ENCODE results near the gene ZDHHC4.
A peak's percentile ranks its signal among the peaks of the same experiment; 100 is the strongest.
"Not testable (repeated sequence)": the region's sequence is repeated elsewhere in the genome, so short reads cannot be mapped to it uniquely, and the experiment has no call there.

ZDHHC4 gene

DNA sequence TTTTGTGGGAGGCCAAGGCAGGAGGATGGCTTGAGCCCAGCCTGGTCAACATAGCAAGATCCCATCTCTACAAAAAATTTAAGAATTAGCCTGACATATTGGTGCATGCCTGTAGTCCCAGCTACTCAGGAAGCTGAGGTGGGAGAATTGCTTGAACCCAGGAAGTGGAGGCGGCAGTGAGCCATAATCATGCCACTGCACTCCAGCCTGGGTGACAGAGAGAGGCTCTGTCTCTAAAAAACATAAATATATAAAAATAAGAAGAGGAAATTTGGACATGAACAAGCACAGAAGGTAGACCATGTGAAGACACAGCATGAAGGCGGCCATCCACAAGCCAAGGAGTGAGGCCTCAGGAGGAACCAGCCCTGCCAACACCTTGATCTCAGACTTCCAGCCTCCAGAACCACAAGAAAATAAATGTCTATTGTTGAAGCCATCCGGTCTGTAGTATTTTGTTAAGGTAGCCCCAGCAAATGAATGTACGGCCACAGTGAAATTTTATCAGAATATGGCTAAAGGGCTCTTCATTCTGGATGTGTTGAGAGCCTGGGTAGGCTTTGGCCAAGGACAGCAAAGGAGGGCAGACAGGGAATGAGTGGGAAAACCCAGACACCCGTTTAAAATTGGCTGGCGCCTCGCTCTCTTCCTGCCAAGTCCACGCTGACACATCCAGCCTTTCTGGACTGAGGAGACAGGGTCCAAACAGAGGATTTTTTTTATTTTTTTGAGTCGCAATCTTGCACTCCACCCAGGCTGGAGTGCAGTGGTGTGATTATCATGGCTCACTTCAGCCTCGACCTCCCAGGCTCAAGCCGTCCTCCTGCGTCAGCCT is 13.1 kb upstream of the ZDHHC4 start:
- DNase-seq, result no peak

DNA sequence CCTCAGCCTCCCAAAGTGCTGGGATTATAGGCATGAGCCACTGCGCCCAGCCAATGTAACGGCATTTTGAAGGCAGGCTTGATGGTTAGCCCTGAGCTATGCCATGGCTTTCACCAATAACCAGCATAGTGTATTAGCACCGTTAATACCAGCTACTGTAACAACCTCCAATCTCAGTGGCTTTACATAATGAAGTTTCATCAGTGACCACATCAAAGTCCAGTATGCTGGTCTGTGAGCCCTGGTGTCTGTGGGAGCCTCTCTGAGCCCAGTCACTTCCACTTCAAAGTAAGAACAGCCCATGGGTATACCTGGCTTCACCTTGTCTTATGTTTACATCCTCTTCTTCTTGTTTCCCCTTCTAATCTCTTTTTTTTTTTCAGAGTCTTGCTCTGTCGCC is 11.6 kb upstream of the ZDHHC4 start:
- DNase-seq, result no peak

DNA sequence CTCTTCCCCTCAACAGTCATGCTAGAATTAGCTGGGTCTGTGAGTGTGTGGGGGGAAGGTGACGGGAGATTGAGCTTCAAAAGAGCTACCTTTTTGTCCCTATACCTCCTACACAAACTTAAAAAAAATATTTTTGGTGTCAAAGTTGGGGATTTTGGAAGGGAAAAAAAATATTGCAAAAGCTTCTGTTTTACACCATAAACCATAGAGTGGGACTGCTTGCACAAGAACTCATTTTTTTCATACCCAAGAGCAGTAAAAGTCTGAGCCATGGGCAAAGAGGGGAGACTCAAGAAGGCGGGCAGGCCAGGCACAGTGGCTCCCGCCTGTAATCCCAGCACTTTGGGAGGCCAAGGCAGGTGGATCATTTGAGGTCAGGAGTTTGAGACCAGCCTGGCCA is 9.4 kb upstream of the ZDHHC4 start:
- no peak for DNase-seq

DNA sequence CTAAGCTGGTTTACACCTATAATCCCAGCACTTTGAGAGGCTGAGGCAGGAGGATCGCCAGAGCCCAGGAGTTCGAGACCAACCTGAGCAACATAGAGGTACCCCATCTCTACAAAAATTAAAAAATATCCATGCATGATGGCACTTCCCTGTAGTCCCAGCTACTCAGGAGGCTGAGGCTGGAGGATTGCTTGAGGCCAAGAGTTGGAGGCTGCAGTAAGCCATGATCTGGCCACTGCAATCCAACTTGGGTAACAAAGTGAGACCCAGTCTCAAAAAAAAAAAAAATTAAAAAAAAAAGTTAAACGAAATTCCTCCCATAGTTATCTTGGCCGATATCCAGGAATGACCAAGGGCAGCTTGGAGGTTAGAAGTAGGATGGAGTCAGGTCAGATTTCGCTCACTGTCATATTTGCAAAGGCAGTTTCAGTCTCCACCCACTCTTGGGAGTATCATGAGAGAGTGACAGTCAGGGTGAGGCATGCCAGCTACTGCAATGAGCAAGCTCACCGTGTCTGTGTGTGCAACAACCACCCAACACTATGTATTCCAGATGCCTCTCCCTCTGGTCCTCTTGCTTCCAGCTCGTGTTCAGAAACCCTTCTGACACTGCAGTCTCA is 6.0 kb upstream of the ZDHHC4 start:
- no peak for DNase-seq

DNA sequence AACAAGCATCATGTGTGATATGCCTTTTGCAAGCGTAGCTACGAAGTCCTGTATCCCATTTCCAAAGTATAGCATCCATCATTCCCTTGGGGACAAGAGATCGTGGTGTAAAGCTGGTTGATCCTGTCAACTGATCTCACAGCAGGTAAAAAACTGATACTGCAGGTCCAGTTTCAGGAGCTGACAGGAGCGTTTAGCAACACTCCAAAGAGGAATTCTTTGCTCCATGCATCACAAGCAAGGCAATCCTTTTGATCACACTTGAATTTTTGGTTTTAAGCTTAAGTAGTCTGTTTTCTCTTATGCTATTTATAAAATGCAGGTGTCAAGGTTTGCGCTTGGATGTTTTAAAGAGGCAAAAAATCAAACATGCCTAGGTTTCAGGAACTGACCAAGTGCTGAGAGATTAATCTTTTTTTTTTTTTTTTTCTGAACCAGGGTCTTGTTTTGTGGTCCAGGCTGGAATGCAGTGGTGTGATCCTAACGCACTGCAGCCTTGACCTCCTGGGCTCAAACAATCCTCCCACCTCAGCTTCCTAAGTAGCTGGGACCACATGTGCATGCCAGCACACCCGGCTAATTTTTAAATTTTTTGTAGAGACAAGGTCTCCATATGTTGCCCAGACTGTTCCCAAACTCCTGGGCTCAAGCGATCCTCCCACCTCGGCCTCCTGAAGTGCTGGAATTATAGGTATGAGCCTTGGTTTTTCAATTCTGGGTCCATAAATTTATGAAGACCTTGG is 1.8 kb upstream of the ZDHHC4 start:
- DNase-seq, result no peak

DNA sequence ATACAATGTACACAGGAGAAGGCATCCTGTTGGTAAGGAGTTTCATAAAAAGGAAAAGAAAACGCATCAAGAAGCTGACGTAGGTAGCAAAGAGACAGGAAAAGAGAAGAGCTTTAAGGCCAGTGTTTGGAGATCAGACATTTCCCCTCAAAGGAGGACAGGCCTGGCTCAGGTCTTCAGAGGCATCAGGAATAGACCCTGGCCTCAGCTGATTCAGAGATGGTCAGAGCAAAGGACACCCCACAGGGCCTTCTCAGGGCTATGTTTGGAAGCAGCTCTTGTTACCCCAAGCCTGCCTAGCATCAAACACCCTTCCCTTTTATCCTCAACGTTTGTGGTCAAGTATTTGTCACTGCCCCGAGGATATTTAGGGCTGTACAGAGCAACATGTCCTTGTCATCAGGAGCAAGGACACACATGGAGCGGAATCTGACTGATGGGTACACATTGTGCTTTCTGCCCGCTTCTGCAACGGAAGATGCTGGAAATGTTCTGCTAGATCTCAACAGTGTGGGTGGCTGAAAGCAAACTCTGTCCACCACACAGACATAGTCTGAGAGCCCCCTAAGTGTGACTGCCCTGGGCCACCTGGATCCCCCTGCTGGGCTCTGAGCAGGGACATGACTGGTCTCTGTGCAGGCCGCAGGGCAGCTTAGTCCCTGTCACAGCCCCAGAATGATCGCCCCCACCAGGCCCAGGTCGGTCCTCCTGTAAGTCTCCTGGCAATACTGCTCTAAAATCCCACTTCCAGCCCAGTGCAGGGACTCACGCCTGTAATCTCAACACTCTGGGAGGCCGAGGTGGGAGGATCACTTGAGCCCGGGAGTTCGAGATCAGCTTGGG is 1.0 kb upstream of the ZDHHC4 start:
- no peak for DNase-seq

DNA sequence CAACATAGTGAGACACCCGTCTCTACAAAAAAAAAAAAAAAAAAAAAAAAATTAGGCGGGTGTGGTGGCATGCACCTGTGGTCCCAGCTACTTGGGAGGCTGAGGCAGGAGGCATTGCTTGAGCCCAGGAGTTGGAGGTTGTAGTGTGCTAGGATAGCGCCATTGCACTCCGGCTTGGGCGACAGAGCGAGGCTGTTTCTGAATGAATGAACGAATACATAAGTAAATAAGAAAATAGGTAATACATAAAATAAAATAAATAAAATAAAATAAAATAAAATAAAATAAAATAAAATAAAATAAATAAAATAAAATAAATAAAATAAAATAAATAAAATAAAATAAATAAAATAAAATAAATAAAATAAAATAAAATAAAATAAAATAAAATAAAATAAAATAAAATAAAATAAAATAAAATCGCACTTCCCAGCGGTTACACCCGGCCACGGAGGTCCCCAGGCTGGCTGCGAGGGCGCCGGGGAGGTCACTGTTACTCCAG is 336 bp upstream of the ZDHHC4 start:
- DNase-seq, result not testable (repeated sequence)

DNA sequence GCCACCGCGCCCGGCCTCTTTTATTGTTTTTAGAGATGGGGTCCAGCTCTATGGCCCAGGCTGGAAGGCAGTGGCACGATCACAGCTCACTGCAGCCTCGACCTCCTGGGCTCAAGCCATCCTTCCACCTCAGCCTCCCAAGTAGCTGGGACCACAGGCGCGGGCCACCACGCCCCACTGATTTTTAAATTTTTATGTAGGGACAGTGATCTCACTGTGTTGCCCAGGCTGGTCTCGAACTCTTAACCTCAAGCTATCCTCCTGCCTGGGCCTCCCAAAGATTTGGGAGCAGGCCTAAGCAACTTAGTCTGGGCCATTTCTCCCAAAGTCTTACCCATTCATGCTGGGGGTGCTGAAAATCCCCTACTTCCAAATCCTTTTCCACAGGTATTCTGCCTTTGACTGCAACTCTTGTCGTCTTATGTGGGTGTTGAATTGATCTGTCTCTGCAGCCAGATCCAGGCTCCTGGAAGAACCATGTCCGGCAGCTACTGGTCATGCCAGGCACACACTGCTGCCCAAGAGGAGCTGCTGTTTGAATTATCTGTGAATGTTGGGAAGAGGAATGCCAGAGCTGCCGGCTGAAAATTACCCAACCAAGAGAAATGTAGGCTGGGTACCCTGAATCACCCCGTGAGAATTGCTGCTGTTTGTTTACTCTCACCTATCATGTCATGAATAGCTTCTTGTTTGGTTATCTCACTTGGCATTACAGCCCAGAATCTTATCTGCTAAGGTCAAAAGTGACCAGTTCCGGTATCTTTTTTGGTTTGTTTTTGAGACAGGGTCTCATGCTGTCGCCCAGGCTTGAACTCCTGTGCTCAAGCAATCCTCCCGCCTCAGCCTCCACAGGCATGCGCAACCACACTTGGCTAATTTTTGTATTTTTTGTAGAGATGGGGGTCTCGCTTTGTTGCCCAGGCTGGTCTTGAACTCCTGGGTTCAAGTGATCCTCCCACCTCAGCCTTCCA is 1.1 kb downstream of the ZDHHC4 start:
- no peak for DNase-seq

DNA sequence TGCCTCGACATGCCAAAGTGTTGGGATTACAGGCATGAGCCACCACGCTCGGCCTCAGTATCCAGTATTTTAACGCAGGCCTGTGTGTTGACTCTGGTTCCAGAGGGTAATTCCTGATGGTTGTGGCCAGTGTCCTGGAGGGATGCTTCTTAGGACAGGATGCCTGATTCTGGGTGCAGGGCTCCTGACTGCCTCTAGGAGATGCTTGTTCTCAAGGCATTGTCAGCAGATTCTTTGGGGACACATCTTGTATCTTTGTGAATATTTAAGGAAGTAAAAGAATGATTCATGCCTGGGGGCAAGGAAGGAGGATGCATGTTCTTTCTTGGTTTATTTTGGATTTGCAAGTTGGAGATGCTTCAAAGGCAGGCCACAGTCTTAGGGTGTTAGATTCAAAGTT is 2.2 kb downstream of the ZDHHC4 start:
- no peak for DNase-seq

DNA sequence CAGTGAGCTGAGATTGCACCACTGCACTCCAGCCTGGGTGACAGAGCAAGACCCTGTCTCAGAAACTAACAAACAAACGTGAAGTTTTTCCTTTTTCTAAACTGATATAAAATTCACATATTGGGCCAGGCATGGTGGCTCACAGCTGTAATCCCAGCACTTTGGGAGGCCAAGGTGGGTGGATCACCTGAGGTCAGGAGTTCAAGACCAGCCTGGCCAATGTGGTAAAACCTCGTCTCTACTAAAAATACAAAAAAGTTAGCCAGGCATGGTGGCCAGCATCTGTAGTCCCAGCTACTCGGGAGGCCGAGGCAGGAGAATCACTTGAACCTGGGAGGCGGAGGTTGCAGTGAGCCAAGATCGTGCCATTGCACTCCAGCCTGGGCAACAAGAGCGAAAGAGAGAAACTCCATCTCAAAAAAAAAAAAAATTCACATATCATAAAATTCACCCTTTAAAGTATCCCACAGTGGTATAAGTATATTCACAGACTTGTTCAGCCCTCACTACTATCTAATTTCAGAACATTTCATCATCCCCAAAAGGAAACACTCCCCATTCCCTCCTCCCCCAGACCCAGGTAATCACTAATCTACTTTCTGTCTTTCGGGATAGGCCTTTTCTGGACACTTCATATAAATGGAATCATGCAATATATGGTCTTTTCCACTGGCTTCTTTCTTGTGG is 8.6 kb downstream of the ZDHHC4 start:
- not testable (repeated sequence) for DNase-seq

DNA sequence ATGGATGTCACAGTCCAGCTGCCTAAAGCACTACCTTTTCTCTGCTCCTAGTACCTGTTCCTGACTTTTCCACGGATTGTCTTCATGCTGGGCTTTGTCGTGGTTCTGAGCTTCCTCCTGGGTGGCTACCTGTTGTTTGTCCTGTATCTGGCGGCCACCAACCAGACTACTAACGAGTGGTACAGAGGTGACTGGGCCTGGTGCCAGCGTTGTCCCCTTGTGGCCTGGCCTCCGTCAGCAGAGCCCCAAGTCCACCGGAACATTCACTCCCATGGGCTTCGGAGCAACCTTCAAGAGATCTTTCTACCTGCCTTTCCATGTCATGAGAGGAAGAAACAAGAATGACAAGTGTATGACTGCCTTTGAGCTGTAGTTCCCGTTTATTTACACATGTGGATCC is 11.3 kb downstream of the ZDHHC4 start:
- no peak for DNase-seq

DNA sequence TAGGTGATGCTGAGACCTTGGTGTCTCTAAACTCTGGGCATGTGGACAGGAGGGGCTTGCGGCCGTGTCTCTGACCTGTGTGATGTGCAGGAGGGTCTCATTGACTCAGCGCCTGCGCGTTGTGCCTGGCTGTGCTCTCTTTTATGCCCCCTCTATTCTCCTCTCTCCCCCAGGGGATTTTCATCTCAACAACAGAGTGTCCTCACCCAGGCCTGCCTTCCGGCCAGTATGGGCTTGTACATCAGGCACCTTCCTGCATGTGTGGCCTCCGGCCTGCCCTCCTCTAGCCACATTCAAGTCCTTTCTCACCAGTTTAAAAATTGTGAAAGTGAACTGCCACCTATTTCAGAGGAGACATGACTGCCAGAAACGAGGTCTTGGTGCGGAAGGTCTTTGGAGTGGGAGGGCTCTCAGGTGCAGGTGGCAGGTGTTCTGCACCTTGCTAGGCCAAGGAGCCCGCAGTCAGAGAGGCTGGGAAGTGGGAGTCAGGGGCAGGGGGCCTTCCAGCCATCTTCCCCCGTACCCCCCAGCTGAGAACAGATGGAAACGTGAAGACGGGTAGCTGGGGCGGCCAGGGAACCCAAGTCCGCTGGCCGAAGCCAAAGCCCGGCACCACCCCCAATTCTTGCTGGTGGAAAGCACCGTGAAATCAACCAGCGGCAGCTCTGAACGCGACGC is 12.0 kb downstream of the ZDHHC4 start:
- DNase-seq, result no peak

DNA sequence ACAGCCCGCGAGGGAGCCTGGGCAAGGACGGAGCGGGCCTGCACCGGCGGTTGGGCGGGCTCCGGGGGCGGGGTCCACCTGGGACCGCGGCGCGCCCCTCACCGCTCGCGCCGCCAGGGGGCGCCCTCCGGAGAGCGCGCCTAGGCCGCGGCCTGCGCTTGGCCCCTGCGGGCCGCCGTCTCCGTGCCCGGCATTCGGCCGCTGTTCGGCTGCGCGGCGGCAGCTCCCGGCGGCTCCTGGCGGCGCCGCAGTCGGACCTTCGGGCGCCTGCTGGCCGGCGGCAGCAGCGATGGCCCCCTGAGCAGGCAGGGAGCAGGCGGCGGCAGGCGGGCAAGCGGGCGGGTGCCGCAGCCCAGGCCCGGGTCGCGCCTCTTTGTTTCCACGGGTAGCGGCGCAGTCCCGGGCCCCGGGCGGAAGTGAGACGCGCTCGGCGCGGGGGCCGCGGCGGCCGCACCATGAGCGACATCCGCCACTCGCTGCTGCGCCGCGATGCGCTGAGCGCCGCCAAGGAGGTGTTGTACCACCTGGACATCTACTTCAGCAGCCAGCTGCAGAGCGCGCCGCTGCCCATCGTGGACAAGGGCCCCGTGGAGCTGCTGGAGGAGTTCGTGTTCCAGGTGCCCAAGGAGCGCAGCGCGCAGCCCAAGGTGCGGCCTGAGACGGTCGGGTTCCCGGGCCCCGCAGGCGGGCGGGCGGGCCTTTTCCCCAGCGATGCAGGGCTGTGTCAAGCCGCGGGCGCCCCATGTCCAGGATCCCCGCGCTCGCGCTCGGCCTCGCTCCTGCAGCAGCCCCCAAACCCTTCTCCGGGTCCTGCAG is 12.8 kb downstream of the ZDHHC4 start, which contains the start of gene INTS15:
INTS15 (plus strand) TSS at position 193 of the 816 bp plus-strand sequence; CDS start at position 456, 263 bp downstream.
- DNase-seq, result peak; percentile 83

DNA sequence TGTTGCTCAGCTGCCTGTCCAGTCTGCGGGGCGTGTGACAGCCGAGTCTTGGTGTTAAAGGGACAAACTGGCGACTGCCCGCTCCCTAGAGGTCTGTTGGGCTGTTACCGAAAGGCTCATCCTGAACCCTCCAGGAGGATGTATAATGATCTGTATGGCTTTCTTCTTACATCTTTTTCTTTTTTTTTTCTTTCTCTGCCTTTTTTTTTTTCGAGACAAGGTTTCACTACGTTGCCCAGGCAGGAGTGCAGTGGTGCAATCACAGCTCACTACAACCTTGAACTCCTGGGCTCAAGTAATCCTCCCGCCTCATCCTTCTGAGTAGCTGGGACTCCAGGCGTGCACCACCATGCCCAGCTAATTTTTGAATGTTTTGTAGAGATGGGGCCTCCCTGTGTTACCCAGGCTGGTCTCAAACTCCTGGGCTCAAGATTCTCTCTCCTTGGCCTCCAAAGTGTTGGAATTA is 13.4 kb downstream of the ZDHHC4 start:
- DNase-seq, result no peak

DNA sequence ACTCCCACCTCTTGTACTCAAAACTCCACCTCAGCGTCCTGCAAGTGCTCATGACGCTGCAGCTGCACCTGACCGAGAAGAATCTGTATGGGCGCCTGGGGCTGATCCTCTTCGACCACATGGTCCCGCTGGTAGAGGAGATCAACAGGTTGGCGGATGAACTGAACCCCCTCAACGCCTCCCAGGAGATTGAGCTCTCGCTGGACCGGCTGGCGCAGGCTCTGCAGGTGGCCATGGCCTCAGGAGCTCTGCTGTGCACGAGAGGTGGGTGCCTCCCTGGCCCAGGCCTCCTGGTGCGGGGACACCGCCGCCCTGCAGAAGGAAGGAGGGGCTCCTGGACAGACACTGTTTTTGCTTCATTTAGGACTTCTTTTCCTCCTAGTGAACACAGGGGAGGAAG is 22.8 kb downstream of the ZDHHC4 start:
- DNase-seq, result no peak

DNA sequence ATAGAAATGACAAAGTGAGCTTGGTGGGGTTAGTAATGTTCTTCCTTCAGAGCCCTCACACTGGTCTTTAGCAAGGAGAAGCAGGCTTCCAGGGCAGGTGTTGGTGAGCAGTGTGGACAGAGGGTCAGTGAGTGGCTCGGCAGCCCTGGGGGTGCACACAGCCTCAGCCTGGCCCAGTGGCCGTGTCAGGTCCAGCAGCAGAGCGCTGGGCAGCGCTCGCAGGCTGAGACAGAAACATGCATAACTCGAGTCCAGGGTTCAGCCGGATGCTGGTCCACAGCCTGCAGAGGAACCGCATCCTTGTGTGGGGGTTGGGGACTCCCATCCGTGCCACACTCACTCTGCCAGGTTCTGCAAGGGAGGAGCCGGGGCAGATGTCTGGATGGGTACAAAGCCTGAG is 27.2 kb downstream of the ZDHHC4 start:
- DNase-seq, result no peak

DNA sequence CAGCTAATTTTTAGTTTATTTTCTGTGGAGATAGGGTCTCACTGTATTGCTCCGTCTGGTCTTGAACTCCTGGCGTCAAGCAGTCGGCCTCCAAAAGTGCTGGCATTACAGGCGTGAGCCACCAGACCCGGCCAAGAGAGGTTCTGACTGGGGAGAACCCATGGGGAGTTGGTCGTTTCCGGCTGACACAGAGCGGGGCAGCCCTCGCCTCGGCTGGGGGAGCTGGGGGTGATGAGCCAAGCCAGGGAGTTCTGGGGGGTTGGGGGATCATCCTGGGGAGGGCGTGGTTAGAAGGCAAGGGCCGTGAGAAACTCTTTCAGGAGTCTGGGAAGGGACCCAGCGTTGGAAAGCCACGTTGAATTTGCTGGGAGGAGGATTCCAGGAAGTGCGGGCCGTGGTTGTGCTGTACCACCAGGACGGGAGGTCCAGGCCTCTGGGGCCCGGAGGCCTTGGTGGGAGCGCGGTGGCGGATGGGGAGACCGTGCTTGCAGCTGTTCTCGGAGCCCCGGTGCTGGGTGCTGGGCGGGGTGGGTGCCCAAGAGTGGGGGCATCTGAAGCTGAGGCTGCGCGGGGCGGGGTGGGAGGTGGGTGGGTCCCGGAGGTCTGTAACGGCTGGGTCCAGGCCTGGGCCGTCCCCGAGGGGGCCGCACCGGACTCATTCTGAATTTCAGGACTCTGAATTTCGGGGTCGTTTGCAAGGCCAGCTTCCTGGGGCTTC is 29.8 kb downstream of the ZDHHC4 start:
- DNase-seq, result no peak

DNA sequence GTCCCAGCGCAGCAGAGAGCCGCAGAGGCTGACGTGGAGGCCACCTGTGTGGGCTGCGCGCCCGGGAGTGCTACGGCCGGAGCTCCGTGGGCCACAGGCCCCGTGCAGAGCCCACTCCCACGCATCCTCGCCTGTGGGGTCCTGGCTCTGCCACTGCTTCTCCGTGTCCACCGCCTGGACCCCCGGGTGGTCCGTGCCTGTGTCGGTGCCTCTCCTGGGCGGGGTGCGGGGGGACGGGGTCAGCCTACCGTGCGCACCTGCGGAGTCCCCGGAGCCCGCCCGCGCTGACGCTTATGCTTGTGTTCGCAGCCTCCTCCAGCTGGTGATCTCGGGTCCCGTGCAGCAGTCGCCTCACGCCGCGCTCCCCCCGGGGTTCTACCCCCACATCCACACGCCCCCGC is 30.4 kb downstream of the ZDHHC4 start:
- no peak for DNase-seq

All from activated naive CD4-positive, alpha-beta T cell treated with Interleukin-2 at 50 U/mL for 16 hours (primary cell).